AG20443 (cell line): Measurements from ENCODE around the gene CAVIN2.
A peak's percentile ranks its signal among the peaks of the same experiment; 100 is the strongest.

Experiments used
- DNase-seq: peaks from one replicate; pipeline ENCODE4 v3.0.0; 2012; ENCODE audit warnings: low spot score, mixed read lengths

The CAVIN2 gene

DNA sequence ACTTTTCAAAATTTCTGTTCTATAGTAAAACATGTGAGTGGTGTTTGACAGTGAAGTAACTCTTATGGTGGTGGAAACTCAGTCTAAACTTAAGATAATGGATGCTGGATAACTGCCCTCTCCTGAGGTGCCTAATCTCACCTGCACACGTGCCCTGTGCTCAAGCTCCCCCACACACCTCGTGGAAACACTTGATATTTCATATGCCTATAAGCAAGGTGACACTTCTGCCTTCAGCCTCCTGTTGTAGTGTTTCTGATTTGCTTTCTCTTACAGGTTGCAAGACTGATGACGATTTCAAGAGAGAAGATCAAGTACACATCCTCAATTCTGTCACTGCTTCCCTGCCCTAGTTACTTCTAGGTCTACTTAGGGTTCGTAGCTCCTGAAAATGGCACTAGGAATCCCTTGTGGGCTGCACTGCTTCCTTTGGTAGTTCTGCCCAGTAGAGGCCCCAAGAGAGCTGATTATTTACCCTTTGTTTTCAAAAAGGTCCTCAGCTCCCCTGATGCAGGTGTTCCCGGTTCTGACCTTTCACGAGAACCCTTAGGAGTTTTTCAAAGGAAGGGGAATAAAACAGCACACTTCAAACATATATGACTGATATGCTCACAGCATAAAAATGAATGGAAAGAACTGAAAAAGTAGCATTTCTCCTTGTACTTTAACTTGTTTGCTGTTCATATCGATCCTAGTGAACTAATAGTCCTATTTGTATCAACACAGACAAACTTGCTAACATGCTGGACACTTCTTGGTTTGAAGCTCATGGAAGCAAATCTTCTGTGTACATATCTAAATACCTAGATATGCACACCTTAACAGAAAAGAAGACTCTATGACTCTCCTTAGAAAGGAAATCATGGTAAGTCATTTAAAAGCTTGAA is 6.7 kb downstream of the CAVIN2 start:
- DNase-seq: no peak

DNA sequence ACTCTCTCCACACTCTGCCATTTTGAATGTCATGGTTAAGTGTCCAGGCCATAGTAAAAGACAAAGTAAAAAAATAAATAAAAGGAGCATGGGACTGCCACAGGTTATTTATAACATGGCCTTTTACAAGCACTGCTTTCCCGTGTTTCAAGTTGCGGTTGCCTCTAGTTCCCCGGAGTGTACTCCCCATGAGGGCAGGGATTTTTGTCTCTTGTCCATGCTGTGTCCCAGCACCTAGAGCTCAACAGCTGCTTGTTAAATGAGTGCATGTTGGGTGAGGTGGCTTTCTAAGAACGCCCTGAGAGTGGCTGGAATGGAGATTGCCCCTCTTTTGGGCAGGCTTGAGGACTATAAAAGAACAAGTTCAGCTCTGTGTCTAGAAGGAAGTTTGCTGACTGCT is 8.4 kb downstream of the CAVIN2 start:
- DNase-seq: no peak

GRCh38 chr2:191836853-191837769 is 9.8 kb downstream of the CAVIN2 start:
- DNase-seq: no peak

DNA sequence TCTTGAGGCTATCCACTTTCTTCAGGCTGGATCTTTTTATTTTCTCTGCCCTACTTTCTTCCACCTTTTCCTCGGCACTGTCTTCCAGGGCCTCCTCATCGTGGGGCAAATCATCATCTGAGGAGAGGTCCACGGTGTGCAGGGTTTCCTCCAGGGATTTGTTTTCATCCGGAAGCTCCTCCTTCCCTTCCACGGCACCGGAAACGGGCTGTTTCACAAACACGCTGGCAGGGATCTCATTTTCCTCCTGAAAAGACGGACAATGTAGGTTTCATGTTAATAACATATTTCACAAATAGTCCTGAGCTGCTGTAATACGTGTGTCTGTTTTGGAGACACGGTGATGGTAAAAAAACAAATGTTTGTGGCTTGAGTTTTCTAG is 10.4 kb downstream of the CAVIN2 start:
- no peak for DNase-seq

- no peak for DNase-seq
Measured at GRCh38 chr2:191835539-191836350, 11.1 kb downstream of the CAVIN2 start.

- DNase-seq: no peak
Measured at GRCh38 chr2:191835100-191835499, 11.8 kb downstream of the CAVIN2 start.

DNA sequence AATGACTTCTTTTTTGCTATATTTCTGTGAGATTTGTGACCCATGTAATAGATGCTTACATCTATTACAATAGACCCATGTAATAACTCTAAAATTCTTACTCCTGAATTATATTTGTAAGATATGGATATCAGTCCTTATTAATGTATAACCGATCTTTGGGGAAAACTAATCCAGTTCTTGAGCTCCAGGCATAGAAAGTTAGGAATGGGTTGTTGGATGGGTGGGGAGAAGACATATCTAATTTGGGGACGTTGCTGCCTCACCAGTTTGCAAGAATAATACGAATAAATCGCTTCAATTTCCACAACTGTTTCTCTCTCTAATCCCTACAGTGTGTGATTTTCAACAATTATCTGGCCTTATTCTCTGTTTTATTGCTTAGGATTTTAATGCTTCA is 13.5 kb downstream of the CAVIN2 start:
- no peak for DNase-seq

DNA sequence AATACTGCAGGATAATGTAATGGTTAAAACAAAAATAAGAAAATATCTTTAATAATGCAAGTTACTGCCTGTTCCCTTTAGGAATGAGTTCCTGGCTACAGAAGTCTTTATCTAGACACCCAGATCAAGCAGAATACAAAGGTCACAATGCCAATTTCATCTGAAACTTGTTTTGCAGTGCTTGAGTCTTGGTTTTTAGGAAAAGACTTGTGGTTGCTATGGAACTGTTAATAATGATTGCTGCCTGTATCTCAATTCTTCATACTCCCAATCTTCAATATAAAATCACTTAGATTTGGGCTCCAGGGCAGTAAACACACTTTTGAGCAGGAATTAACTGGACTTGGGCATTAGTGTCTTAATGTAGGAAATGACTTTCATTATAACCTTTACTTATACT is 14.2 kb downstream of the CAVIN2 start:
- DNase-seq: no peak

DNA sequence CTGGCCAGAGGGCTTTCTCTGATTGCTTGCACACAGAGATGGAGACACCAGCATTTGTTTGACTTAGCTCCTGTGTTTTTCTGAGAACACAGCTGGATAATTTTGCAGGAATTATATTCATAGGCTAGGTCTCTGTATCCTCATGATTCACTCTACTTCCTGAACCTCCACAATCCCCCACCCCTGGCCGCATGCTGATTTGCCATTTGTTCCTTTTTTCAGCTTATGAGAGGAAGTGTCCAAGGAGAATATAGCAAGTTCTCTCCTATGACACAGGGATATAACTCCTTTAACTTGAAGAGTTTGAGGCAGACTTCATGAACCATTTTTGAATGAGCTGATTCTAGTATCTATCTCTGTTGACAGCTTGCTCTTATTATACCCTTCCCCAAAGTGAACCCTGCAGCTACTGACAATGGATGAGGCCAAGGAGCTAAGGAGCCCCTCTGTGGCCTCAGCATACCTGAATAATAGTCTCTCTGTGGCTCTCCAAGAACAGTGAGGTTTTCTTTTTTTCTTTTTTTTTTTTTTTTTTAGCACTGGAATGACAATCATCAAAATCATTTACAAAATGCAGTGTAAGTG is 15.4 kb downstream of the CAVIN2 start:
- DNase-seq: no peak

GRCh38 chr2:191824398-191824797 is 22.5 kb downstream of the CAVIN2 start:
- no peak for DNase-seq

- no peak for DNase-seq
Measured at GRCh38 chr2:191821078-191821477, 25.8 kb downstream of the CAVIN2 start.

DNA sequence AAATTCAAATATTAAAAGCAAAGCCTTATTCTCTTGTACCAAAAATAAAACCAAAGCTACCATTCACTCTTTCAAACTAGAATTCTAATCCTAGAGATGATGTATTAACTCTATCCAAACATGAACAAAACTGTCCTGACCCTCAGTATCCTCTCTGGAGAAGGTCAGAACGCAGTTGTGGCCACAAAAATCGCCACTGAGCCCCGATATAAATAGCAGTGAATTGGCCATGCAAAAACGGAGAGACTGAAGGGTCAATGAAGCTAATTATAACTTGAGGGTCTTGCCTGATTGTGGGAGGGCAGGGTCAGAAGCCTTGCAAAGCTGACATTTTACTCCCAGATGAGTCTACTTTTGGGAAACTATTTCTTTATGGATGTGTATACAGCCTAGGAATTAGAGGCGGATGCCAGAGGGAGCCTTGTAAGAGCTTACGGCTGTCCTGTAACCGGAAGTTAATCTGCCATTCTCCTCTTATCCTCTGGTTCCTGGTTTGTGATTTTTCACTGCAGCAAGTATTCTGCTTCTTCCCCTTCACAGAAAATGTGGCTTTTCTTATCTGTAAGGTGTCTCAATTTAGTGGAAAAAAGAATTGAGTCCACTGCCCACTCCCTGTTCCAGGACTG is 28.1 kb downstream of the CAVIN2 start:
- no peak for DNase-seq

- DNase-seq: no peak
Measured at GRCh38 chr2:191818133-191818532, 28.8 kb downstream of the CAVIN2 start.

- no peak for DNase-seq
Measured at GRCh38 chr2:191815010-191815409, 31.9 kb downstream of the CAVIN2 start.

GRCh38 chr2:191813943-191814342 is 32.9 kb downstream of the CAVIN2 start:
- DNase-seq: no peak

- DNase-seq: peak; percentile 80
Measured at GRCh38 chr2:191811807-191812602, 34.9 kb downstream of the CAVIN2 start.

DNA sequence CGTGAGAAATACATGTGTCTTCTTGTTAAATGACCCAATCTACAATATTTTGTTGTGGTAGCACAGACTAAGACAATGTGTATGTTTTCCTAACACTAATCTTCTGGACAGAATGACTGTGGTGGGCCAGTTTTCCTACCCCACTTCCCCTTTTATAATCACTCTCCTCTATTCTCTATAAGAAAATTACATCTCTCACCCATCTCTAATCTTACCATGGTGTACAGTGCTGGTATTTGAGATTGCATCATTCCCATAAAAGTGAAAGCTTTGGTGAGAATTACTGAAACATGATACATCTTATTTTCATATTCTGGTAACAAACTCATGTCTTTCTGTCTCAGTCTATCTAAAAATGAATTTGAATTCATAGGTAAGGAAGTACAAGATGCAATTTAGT is 40.5 kb downstream of the CAVIN2 start:
- peak; percentile 11 for DNase-seq

- DNase-seq: no peak
Measured at GRCh38 chr2:191804766-191805165, 42.1 kb downstream of the CAVIN2 start.

GRCh38 chr2:191803007-191803406 is 43.9 kb downstream of the CAVIN2 start:
- DNase-seq: no peak

DNA sequence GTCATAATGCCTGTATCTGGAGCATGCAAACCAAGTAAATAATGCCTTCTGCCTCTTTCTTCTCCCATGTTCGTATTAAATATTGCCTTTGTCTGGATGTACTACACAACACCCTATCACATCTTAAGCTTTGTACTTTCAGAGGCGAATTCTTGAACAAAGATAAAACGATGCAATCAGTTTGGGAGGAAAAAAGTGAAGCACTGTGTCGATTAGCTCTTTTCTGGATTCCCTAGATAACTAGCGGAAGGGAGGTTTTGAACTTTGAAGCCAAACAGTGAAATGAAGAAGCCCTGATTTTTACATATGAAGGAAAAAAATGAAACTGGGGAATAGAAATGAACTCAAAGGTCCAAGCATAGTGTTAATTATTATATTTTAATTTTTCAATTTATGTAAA is 44.7 kb downstream of the CAVIN2 start:
- no peak for DNase-seq
